OCI-LY3 (cell line): ENCODE results near the gene NXN.

ENCODE experiments used
- H2AFZ ChIP-seq: fragments of 200-600, 300-600 bp; shearing (Covaris generic); 2 replicates; pipeline ENCODE4 v1.6.0; 2014; ENCODE audit warnings: antibody characterized with exemption, low read depth, low read length
- H3K27ac ChIP-seq: fragments of 200-600, 300-600 bp; sonication (generic); 2 replicates; pipeline ENCODE4 v1.5.1; 2014; ENCODE audit warnings: mild to moderate bottlenecking, low read length, moderate library complexity, mixed read lengths
- H3K27me3 ChIP-seq: fragments of 200-600, 300-600 bp; sonication (generic); 2 replicates; pipeline ENCODE4 v1.6.1; 2014; ENCODE audit warnings: low read depth, low read length, mixed read lengths
- H3K36me3 ChIP-seq: fragments of 200-600, 300-600 bp; sonication (generic); replicated peaks from 2 replicates; pipeline ENCODE3; 2014; ENCODE audit warnings: low read depth, low read length, mixed read lengths
- H3K4me1 ChIP-seq: fragments of 300-600, 200-600 bp; sonication (generic); 2 replicates; pipeline ENCODE4 v1.6.1; 2014; ENCODE audit warnings: low read length, mixed read lengths
- H3K4me2 ChIP-seq: fragments of 200-600, 300-600 bp; sonication (generic); 2 replicates; pipeline ENCODE4 v1.6.1; 2014; ENCODE audit warnings: low read length, mixed read lengths
- H3K4me3 ChIP-seq: fragments of 300-600, 200-600 bp; sonication (generic); 2 replicates; pipeline ENCODE4 v1.5.1; 2014; ENCODE audit warnings: antibody characterized with exemption, mild to moderate bottlenecking, low read length, moderate library complexity
- H3K79me2 ChIP-seq: fragments of 300-600, 200-600 bp; shearing (Covaris generic); 2 replicates; pipeline ENCODE4 v1.6.1; 2014; ENCODE audit warnings: mild to moderate bottlenecking, low read length, mixed read lengths
- H3K9ac ChIP-seq: fragments of 300-600, 200-600 bp; shearing (Covaris generic); 2 replicates; pipeline ENCODE4 v1.6.0; 2014; ENCODE audit warnings: mild to moderate bottlenecking, low read length, moderate library complexity
- H3K9me3 ChIP-seq: fragments of 200-600, 300-600 bp; shearing (Covaris generic); 2 replicates; pipeline ENCODE4 v1.6.1; 2014; ENCODE audit warnings: low read length, mixed read lengths; ENCODE audit not compliant: insufficient read depth
- H4K20me1 ChIP-seq: fragments of 200-600, 300-600 bp; sonication (generic); 2 replicates; pipeline ENCODE4 v1.6.1; 2016; ENCODE audit warnings: low read length, mixed read lengths; ENCODE audit not compliant: insufficient read depth
- EZH2phosphoT487 ChIP-seq: fragments of 200-600 bp; shearing (Covaris generic); IDR thresholded peaks from 2 replicates; pipeline ENCODE4 v1.6.1; 2018; ENCODE audit warnings: antibody characterized with exemption, mixed run types, low read depth
- TF ChIP-seq, protein P1 (sequence below): fragments of 200-600, 300-600 bp; sonication (generic); IDR thresholded peaks from 2 replicates; pipeline ENCODE4 v1.5.1; 2014; ENCODE audit warnings: antibody characterized with exemption, low read length, low read depth

The NXN gene

DNA sequence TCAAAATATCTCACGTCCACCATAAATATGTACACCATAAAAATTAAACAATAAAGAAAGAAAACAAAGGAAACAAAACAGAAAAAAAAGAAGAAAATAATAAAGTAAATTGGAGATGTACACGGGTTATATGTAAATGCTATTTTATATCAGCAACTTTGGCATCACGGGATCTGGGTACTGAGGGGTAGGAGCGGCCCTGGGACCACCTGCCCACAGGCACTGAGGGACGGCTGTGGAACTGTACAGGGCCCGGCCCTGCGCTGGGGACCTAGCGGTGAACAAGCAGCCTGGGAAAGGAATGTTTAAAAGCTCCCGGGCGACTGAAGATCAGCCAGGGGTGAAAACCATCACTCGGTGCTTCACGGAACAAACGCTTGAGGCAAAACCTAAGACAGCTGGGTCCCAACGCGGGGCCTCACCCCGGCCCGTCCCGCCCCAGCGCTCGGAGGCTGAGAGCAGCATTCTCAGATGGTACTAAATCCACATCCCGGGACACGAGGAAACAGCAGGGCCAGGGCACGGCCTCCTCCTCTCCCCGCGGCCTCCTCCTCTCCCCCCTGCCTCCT lies 31.2 kb downstream of the NXN start:
- Histone ChIP-seq H2AFZ (no peak overlapping the region), H3K4me3 (no peak overlapping the region), H4K20me1 (no peaks in the 10 kb centered on the region), H3K36me3 (no peaks in the 10 kb centered on the region), H3K4me2 (no peak overlapping the region), H3K9ac (no peak overlapping the region), H3K9me3 (no peaks in the 10 kb centered on the region), H3K79me2 (no peaks in the 10 kb centered on the region), H3K4me1 (no peaks in the 10 kb centered on the region), H3K27me3 (no peaks in the 10 kb centered on the region), H3K27ac (no peak overlapping the region)
- TF ChIP-seq, protein P1, sequence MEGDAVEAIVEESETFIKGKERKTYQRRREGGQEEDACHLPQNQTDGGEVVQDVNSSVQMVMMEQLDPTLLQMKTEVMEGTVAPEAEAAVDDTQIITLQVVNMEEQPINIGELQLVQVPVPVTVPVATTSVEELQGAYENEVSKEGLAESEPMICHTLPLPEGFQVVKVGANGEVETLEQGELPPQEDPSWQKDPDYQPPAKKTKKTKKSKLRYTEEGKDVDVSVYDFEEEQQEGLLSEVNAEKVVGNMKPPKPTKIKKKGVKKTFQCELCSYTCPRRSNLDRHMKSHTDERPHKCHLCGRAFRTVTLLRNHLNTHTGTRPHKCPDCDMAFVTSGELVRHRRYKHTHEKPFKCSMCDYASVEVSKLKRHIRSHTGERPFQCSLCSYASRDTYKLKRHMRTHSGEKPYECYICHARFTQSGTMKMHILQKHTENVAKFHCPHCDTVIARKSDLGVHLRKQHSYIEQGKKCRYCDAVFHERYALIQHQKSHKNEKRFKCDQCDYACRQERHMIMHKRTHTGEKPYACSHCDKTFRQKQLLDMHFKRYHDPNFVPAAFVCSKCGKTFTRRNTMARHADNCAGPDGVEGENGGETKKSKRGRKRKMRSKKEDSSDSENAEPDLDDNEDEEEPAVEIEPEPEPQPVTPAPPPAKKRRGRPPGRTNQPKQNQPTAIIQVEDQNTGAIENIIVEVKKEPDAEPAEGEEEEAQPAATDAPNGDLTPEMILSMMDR: no peak
- TF ChIP-seq EZH2phosphoT487: no peak

DNA sequence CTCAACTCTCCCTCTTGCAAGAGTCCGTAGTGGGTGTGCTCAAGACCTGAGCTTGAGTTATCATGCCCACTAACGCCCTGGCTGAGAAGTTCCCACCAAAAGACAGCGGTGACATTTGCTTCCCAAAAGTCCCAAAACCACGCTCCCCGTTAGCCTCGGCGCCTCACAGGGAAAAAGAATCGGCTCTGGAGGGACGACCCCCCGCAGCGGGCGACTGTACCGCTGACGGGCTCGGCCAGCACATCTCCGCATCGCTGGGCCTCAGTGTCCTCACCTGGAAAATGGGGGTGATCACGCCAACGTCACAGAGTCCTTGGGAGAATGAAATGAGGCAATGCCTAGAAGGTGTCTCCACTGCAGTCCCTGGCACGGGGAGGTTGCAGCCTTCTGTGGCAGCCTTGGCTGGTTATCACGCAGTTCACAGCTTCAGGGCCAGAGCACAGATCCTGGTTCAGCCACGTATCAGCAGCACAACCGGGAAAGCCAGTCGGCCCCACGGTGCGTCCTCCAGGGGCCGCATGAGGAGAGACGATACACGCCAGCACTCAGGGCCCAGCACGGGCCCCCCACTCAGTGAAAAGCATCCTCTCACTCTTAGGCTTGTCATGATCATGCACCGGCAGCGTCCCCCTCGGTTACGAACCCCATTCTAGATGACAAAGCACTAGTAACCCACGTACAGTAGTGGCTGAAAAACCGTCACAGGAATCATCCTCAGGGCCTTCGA lies 32.9 kb downstream of the NXN start:
- Histone ChIP-seq H3K27ac (no peak overlapping the region), H3K9ac (no peak overlapping the region), H3K4me1 (no peaks in the 10 kb centered on the region), H2AFZ (no peak overlapping the region), H3K27me3 (no peaks in the 10 kb centered on the region), H3K36me3 (no peaks in the 10 kb centered on the region), H3K9me3 (no peaks in the 10 kb centered on the region), H3K4me2 (no peak overlapping the region), H4K20me1 (no peaks in the 10 kb centered on the region), H3K4me3 (no peak overlapping the region), H3K79me2 (no peaks in the 10 kb centered on the region)
- TF ChIP-seq, protein P1: no peak
- TF ChIP-seq EZH2phosphoT487: no peak

DNA sequence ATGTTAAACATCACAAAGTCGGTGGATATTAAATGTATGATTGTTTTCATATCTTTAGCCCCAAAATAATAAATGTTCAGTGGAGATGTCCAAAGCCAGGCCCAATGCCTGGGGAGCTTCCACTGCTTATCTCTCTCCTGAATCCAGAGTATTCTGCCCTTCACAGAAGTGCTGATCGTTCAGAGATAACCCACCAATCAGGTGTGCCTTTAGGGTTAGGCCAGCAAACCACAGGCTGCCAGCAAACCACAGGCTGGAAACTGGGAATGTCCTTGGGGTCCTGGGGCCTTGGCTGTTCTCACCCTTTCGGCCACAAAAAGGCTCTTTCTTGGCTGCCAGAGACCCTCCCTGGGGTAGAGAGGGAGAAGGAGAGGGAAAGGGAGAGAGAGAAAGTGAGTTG lies 33.9 kb downstream of the NXN start:
- Histone ChIP-seq H2AFZ (no peak overlapping the region), H3K9ac (no peak overlapping the region), H3K79me2 (no peaks in the 10 kb centered on the region), H3K9me3 (no peaks in the 10 kb centered on the region), H3K27me3 (no peaks in the 10 kb centered on the region), H3K27ac (no peak overlapping the region), H3K36me3 (no peaks in the 10 kb centered on the region), H4K20me1 (no peaks in the 10 kb centered on the region), H3K4me1 (no peaks in the 10 kb centered on the region), H3K4me2 (no peak overlapping the region), H3K4me3 (no peak overlapping the region)
- TF ChIP-seq, protein P1: no peak
- TF ChIP-seq EZH2phosphoT487: no peak

DNA sequence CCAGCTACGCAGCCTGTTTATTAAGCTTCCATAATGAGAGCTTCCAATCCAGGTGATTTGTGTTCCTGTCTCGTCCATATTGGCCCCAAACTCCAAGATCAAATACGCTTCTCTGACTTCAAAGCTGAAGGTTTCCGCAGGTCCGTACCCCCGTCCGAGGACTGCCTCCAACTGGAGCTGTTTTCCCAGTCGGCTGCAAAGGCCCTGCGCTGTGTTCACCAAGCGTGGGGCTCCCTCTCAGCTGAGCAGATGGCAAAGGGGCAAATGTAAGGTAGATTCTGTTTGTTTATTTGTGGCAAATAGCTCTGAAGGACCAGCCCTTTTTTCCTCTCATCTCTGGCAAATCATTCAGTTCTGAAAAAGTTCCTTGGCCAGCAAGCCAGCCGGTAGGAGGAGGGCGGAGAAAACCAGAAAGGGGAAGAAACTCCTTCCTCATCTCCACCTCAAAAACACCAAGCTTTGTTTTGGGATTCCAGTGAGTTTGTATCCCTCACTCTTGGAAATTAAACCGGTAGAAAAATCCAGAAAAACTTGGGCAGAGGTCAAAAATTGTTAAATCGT lies 35.2 kb downstream of the NXN start:
- no peaks in the 10 kb centered on the region for H3K79me2 ChIP-seq
- TF ChIP-seq, protein P1: no peak
- TF ChIP-seq EZH2phosphoT487: no peak
- H3K9ac ChIP-seq: no peak overlapping the region

More for the DNA sequence above, 35.2 kb downstream of the NXN start:
- no peaks in the 10 kb centered on the region for H3K36me3 ChIP-seq
- no peak overlapping the region for H3K27ac ChIP-seq
- H4K20me1 ChIP-seq: no peaks in the 10 kb centered on the region
- no peaks in the 10 kb centered on the region for H3K4me1 ChIP-seq
- no peak overlapping the region for H2AFZ ChIP-seq
- H3K4me2 ChIP-seq: no peak overlapping the region
- no peak overlapping the region for H3K4me3 ChIP-seq
- no peaks in the 10 kb centered on the region for H3K9me3 ChIP-seq
- no peaks in the 10 kb centered on the region for H3K27me3 ChIP-seq
